SH-SY5Y (cell line): ENCODE results near the gene RCAN2.

Experiments
- GATA2 ChIP-seq: IDR thresholded peaks from 2 replicates; pipeline ENCODE4 v1.6.1; 2011; ENCODE audit warnings: mild to moderate bottlenecking, low read depth, low read length
- GATA3 ChIP-seq: IDR thresholded peaks from 2 replicates; pipeline ENCODE4 v1.6.1; 2011; ENCODE audit warnings: low read depth, mild to moderate bottlenecking, low read length, moderate library complexity

DNA sequence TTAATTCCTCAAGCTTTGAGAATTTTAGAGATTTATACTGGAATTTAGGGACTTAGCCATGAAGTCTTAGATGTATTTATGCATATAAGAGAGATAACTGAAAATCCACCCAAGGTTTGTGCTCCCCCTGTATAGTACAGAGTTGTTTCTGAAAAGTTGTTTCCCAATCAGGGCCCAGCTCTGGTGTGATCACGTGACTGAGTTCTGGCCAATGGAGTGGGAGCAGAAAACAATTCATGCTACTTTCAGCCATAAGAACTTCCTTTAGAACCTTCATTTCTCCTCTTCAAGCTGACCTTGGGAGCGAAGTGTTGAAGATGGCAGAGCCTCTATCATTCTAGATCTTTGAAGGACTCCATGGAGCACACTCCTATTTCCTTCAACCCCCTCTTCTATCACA is 151.0 kb downstream of the RCAN2 start:
- TF ChIP-seq GATA2, result no peak
- TF ChIP-seq GATA3, result no peak
